Nucleus accumbens (tissue), 56 donors: ENCODE data around the gene HOMER2.

Experiments used
- DNase-seq, 56 donors: peaks; one replicate each; lab custom pipeline; 2025; lab: John Stamatoyannopoulos, UW

Gene HOMER2

DNA sequence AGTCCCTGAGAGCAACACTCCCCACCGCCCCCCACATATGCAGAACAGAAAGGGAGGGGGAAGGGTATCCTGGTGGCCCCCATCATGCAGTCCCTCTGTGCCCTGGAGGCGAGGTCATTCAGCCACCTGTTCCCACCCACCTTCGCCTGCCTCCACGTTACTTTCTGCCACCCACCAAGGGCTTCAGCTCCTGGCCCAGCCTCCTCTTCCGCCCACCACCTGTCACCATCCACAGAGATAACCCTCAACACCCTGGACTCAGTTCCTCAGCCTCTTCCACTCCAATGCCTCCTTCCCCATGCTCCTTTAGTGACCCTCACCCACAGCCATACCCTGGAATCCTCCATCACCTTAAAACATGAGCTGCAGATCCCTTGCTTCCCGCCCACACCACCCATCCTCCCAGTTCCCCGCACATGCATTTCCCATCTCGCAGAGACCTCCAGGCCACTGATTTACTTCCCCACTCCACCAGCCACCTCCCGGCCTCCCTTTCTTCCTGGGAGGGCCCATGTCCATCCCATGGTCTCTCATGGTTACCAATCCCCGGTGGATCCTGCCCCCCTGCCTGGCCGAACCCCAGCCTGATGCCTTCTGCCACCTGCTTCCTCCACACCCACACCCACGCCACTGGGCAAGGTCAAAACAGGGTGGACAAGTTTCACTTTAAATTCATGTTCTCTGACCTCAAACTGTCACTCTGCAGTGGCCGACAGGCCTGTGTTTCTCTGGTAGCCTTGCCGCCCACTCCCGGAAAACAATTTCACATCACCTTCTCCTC lies 18.2 kb downstream of the HOMER2 start:
- DNase-seq, result no peak

DNA sequence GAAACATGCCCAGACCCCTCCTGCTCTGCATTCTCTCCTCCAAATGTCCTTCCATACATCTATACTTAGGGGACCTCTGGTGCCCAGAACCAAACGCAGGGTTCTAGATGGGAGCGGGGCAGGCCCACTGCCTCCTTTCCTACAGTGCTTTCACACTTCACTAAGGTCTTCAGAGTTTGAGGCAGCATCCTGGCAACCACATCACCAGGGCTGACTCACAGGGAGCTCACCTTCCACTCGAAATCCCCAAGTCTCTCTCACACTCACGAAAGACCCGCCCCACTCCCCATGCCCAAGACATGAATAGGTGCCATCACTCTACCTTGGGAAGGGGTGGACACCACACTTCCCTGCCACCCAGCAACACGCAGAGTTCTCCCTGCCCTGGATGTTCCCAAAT lies 18.9 kb downstream of the HOMER2 start:
- DNase-seq, result no peak

DNA sequence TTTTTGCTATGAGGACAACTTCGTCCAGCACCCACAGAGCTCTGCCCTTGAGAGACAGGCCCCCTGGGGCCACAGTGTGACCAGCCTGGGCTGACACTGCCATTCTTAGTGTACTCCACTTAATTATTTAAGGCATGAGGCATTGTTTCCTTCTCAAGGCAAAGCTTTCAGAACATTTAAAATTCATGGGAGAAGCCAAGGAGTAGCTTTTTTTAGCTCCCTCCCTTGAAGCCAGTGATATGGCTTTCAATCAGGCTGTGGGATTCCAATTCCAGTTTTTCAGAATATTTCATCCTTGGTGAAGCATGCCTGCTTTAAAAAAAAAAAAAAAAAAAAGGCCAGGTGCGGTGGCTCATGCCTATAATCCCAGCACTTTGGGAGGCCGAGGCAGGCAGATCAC lies 21.3 kb downstream of the HOMER2 start:
- no peak for DNase-seq

DNA sequence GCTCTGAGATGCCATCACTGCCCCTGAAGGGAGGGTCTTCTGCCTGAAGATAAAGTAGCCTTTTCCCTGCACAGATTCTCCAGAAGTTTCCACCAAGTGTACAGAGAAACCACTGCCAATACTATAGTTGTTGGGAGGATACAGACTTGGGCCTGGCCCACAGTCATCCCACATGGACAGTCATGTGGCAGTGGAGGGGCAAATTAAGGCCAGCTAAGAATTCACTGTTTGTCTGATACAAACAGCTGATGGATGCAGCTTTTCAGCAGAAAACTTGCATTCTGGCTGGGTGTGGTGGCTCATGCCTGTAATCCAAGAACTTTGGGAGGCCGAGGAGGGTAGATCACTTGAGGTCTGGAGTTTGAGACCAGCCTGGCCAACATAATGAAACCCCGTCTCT lies 22.1 kb downstream of the HOMER2 start:
- no peak for DNase-seq

DNA sequence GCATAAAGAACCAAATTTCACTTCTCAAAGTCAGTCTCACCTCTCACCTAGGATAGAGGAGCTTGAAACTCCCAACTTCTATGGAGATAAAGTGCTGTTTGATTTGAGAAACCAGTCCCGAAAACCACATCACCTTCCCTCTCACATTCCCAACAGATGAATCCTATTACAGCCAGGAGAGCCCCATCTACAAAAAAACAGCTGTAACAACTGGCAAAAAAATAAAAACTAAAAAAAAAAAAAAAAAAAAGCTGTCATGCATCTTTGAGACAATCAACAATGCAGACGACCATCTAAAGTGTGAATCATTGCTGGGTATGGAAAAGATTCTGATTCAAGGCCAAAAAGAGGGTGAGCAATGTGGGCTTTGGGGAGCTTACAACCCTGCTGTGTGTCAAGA lies 23.8 kb downstream of the HOMER2 start:
- DNase-seq, result no peak

DNA sequence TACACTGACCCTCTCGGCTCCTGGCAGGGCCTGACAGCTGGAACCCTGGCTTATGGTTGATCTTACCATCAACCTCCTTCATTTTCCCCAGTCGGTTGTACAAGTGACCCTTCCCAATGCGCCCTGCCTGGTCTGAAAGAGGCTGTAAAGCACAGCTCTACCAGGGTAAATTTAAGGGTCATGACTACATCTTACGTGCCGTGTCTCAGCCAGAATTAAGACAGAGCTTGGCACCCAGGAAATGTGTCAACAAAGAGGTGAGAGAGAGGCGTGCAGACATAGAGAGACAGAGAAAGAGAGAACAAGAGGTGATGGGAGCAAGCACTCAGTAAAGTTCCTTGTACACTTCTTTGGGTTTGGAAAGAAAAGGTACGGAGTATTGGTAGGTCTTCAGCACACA lies 28.8 kb downstream of the HOMER2 start:
- DNase-seq, result no peak

DNA sequence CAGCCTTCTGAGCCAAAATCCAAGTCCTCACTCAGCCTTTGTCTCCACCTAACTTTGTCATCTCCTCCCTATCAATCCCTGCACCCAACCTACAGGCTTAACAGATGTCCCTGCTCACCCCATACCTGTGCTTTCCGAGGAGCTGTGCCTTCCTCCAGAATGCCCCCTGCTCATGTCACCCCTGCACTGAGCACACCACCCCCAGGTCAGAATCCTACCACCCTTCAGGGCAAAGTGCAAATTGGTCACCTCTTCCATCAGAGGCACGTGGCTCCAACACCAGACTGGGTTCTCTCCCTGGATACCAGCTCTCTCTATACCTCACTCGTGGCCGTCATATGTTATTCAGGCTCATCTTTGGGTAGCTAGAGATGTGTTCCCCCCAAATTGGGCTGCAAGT lies 29.8 kb downstream of the HOMER2 start:
- no peak for DNase-seq

DNA sequence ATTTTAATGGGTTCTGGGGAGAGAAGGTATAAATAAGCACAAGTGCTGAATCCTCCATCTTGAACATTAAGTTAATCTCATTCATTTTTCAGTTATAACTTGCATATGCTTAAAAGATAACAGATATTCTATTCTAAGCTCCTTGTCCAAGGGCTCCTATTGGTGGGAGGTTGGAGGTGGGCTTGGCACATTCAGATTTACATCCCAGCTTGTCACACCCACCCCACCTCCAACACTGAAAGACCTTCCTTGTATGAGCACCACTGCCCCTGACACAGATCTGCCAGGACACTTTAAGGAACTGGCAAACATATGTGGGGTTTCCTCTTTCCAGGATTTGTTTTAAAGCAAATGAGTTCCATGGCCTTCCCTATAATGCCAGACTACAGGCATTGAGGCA lies 30.6 kb downstream of the HOMER2 start:
- DNase-seq, result no peak

DNA sequence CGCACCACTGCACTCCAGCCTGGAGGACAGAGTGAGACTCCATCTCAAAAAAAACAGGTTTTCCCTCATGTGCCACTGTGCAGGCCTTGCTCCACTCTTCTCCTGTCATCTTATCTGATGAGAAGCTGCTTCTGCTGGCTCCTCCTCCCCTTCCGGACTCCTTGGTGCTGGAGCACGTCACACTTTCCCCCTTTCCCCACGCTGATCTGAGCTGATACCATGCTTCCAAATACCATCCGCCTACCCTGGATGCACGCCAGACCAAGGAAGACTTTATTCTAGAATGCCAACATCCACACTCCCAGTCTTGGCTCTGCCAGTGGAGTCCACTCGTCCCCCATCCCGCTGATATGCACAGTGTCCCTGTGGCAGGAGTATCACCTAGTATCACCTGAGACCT lies 31.3 kb downstream of the HOMER2 start:
- DNase-seq, result no peak

DNA sequence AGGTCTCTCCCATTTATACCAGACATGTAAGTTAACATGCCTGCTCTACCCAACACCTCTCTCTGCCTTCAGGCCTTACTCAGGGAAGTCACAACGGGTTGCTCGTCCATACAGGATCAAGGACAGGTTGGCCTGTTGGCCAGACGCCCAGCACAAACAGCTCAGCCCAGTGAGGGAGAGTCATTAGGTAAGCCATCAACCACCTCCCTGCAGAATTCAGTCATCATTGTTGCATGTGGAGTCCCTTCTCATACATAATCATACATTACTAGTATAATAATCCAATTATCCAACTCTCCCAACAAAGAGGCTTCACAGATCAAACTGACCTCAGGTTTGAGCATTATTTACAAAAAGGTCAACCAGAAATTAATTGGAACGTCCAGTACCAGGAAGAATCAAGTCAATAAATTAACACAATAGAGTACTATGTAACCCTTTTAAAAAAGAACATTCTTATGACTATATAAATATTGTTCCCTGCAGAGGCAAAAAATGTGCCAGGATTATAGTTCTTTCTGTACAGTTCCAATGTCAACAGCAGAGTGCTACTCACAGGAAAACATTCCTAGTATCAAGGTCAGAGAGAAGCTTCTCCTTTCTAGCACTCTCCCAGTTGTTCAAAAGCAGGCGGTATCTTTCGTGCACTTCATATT lies 33.2 kb downstream of the HOMER2 start:
- no peak for DNase-seq

DNA sequence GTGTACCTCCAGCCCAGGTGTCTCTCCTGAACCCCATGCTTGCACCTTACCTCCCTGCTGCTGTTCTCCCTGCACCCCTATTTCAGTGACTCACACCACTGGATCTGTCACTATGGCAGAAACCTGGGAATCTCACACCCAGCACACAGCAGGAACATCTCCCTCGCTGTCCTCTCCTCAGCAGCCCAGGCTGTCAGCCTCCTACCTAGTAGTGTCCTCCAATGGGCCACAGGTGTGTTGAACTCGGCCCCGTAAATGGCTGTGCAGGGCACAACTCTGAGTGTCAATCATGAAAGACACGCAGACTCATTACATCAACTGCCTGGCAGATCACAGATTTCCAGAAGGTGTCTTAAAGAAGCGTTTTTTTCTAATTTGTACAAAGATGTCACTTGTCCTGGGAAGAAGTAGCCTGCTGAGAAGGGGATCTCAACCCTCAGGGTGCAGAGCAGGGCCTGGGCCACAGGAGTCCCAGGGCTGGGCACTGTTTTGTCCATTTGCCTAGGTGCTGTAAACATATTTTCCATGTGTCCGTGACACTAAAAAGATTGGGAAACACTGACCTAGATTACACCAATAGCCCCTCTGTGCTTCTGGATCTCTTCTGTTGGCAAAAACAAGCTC lies 33.8 kb downstream of the HOMER2 start:
- no peak for DNase-seq

DNA sequence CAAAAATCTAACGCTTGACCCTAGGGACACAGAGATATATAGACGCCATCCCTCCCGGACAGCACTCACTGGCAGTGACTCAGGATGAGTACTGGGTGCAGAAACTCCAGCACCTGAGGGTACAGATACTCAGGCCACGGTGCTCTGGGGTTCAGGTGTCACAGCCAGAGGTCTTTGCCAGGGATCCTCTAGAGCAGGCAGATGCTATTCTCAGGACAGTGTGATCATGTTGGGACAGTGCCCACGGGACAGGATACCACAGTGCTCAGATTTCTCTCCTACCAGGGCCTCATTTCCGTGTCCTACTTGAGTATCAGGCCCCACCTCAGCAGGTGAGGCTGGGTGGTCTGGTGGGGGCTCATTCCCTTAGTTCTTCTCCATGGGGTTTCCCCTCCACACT lies 34.4 kb downstream of the HOMER2 start:
- no peak for DNase-seq

DNA sequence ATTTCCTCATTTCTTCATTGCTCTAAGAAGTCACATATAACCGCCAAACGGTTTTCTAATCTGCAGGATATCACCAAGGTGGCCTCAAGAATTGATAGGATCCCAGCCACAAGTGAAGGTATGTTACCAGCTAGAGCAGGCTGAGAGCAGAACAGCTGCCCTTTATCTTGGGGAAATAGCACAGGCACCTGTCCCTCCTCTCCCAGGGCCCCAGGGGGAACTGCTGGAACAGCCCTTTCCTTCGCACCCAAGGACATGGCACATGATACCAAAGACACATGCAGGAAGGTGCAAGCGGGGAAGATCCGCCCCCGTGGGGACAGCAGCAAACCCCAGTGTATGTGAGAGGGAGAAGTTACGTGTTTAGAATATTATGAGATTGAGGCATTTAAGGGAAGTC lies 35.3 kb downstream of the HOMER2 start:
- no peak for DNase-seq

DNA sequence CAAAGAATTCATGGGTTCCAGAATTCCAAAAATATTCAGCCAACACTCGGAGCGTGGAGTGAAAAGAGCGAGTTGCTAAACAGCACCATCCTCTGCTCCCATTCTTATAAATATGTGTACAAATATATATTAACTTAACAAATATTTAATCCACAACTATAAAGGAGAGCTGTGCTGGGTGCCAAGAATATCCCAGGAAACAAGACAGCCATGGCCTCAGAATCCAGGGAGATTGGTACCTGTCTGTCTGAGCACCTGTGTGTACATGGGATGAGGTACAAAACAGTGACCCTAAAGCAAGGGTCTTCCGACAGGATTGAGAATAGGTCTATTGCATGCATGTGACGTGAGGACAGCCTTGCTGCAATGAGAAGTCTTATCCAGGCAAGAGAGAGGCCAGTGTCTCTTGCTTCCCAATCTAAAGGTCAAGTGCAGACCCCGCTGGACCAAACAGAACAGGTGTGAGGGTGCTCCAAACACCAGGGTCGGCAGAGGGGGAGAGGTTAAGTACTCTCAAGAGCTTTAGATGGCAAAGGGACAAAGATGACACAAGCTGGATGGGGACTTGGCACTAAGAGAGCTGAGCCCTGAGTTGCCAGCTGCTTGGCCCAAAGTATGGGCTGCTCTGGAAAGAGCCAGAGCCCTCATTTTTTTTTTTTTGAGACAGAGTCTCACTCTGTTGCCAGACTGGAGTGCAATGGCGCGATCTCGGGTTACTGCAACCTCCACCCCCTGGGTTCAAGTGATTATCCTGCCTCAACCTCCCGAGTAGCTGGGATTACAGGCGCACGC lies 36.2 kb downstream of the HOMER2 start:
- no peak for DNase-seq

DNA sequence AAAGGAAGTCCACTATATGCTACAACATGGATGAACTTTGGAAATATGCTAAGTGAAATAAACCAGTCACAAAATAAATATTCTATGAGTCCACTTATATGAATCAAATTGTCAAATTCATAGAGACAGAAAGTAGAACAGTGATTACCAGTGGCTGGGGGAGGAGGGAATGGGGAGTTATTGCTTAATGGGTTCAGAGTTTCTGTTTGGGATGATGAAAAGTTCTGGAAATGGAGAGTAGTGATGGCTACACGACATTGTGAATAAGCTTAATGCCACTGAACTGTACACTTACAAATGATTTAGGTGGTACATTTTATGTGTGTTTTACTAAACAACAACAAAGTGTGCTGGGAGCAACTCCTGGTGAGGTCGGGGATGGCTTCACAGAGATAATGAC lies 38.1 kb downstream of the HOMER2 start:
- DNase-seq, result no peak

DNA sequence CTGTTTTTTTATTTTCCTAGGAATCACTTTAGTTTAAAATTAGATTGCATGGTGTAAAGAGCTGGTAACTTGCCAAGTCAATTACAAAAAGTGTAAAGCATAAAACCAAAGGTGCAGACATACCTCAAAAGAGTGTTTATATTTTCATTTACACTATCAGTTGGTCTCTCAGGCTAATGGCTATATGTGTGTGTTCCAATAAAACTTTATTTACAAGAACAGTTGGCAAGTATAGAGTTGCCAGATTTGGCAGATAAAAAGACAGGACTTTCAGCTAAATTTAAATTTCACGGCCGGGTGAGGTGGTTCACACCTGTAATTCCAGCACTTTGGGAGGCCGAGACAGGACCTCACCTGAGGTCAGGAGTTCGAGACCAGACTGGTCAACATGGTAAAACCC lies 41.1 kb downstream of the HOMER2 start:
- DNase-seq, result no peak

DNA sequence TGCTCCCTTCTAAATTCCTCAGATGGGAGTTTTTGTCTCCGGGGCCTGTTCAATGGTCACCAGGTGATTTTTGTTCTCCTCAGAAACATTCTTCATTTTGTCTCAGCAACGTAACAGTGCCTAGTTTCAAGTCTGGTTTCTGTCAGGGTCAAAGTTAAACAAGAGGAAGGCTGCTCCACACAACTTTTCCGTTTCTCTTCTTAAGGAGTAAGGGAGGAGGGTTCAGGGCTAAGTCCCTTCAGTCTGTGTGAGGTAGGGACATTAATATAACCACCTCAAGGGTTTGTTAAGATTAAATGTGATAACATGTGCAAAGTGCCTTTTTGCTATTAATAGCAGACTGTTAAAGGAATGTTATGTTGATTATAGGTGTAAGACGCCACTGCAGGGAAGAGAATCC lies 41.8 kb downstream of the HOMER2 start:
- no peak for DNase-seq

DNA sequence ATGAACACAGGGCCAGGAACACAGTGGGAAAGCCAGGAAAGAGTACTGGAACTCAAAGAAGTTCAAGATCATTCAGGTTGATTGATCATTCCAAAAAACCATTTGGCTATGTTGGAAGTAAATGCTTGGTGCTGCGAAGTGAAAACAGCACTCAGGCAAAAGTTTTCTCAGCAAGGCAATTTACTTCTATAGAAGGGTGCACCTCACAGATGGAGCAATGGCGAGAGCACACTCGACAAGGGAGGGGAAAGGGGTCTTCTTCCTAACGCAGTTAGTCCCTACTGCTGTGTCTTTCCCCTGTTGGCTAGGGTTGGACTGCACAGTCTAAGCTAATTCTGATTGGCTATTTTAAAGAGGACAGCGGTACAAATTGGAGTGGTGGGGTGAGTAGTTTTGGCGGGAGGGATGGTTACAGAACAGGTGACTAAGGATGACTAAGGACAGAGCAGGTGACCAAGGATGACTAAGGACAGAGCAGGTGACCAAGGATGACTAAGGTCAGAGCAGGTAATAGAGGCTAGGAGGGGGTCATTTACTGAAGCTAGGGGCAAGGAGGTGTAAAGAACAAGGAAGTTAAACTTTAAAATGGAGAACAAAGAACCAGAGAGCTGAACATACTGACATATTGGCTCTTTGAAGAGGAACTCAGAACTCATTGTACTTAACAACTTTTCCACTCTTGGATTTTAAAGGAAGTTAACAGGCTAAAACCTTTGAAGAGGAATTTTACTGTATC lies 43.3 kb downstream of the HOMER2 start:
- no peak for DNase-seq

DNA sequence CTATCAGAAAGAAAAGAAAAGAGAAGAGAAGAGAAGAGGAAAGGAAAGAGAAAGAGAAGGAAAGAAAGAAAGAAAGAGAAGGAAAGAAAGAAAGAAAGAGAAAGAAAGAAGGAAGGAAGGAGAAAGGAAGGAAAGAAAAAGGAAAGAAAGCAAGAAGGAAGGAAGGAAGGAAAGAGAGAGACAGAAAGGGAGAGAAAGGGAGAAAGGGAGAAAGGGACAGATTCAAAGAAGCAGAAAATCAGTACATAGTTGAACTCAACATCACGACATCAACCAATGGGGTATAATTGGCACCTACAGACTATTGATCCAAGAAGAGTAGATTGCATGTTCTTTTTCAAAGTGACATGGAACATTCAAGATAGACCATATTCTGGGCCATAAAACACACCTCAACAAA lies 45.2 kb downstream of the HOMER2 start:
- no peak for DNase-seq

DNA sequence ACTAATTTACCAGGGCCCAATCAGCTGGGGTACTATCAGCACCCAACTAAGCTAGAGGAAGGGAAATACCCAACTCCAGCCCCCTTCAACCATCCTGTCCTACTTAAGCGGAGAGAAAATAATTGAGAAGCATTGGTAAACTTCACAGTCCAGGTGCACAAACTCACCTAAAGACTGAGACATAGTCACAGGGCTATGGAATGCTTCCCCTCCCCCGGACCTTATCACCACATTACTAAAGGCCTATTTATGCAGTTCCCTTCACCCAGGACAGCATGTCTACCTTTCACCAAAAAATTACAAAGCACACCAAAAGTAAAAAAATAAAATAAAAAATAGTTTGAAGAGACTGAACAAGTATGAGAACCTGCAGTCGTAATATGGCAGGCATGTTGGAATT lies 47.9 kb downstream of the HOMER2 start:
- no peak for DNase-seq

DNA sequence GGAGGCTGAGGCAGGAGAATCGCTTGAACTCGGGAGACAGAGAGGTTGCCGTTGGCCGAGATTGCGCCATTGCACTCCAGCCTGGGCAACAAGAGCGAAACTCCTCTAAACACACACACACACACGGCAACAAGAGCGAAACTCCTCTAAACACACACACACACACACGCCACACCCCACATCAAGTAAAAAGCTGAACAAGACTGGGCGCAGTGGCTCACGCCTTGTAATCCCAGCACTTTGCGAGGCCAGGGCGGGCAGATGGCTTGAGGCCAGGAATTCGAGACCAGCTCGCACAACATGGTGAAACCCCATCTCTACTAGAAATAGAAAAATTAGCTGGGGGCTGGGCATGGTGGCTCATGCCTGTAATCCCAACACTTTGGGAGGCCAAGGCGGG lies 49.0 kb downstream of the HOMER2 start:
- no peak for DNase-seq
